WTC11 (cell line): ENCODE data around the gene F13B. TPM values are rescaled to one million over a fixed set of nuclear protein-coding genes. Genes with fewer than 3 reads are reported as not detected.

Source experiments
- ATAC-seq: fragments of 200-7000 bp; cut with Tn5 transposase; 2 replicates; pipeline ENCODE4 v1.10.0; 2021; ENCODE audit warnings: mild to moderate bottlenecking, moderate library complexity
- CTCF ChIA-PET: fragments of 300-600 bp; sonication (Branson Sonifier 250); formaldehyde crosslinking; loops from one replicate; lab custom pipeline; 2021; ENCODE audit warnings: antibody characterized with exemption; lab: Charles Lee
- POLR2A ChIA-PET: fragments of 350-600 bp; sonication (Branson Sonifier 250); formaldehyde crosslinking; loops from one replicate; lab custom pipeline; 2021; ENCODE audit warnings: antibody characterized with exemption; lab: Charles Lee
- DNase-seq: peaks from one replicate; pipeline ENCODE4 v3.0.0; 2021; ENCODE audit warnings: low spot score
- H3K27ac Mint-ChIP-seq: 2 replicates; pipeline ENCODE4 v1.8.0; 2021; ENCODE audit warnings: mixed read lengths
- H3K27me3 Mint-ChIP-seq: 2 replicates; pipeline ENCODE4 v1.8.0; 2021; ENCODE audit warnings: low read depth, mild to moderate bottlenecking, moderate library complexity, mixed read lengths
- H3K36me3 Mint-ChIP-seq: 2 replicates; pipeline ENCODE4 v1.8.0; 2021; ENCODE audit warnings: mixed read lengths
- H3K4me1 Mint-ChIP-seq: 2 replicates; pipeline ENCODE4 v1.8.0; 2022; ENCODE audit warnings: mixed read lengths
- H3K4me3 Mint-ChIP-seq: 2 replicates; pipeline ENCODE4 v1.8.0; 2021; ENCODE audit warnings: mild to moderate bottlenecking, moderate library complexity, mixed read lengths
- H3K9me3 Mint-ChIP-seq: 2 replicates; pipeline ENCODE4 v1.8.0; 2021; ENCODE audit warnings: mixed read lengths
- CREB1 ChIP-seq: sonication (generic); formaldehyde crosslinking; IDR thresholded peaks from 2 replicates; pipeline ENCODE4 v1.8.0; 2023; ENCODE audit warnings: mild to moderate bottlenecking, missing genetic modification reagents
- CREM ChIP-seq: sonication (generic); formaldehyde crosslinking; IDR thresholded peaks from 2 replicates; pipeline ENCODE4 v1.8.1; 2022; ENCODE audit warnings: mild to moderate bottlenecking, missing genetic modification reagents, moderate library complexity
- GABPB1 ChIP-seq: sonication (generic); formaldehyde crosslinking; IDR thresholded peaks from 2 replicates; pipeline ENCODE4 v1.8.1; 2023; ENCODE audit warnings: mild to moderate bottlenecking, missing genetic modification reagents
- JUN ChIP-seq: sonication (generic); formaldehyde crosslinking; IDR thresholded peaks from 2 replicates; pipeline ENCODE4 v1.8.0; 2023; ENCODE audit warnings: mild to moderate bottlenecking, missing genetic modification reagents
- MXD4 ChIP-seq: fragments of 250-450 bp; sonication (Bioruptor Pico); IDR thresholded peaks from 2 replicates; pipeline ENCODE4 v1.8.0; 2021; ENCODE audit warnings: mild to moderate bottlenecking, moderate library complexity, borderline replicate concordance
- SMAD3 ChIP-seq: sonication (generic); formaldehyde crosslinking; IDR thresholded peaks from 2 replicates; pipeline ENCODE4 v1.8.0; 2022; ENCODE audit warnings: missing genetic modification reagents, mild to moderate bottlenecking, borderline replicate concordance
- total RNA-seq: library from RNA; stranded (reverse); gene quantifications from 3 replicates; pipeline ENCODE4 v1.2.3, GENCODE V29; 2021
- TF ChIP-seq, protein P1 (sequence below): sonication (generic); formaldehyde crosslinking; IDR thresholded peaks from 2 replicates; pipeline ENCODE4 v1.8.0; 2023; ENCODE audit warnings: mild to moderate bottlenecking, missing genetic modification reagents
- TF ChIP-seq, protein P2 (sequence below): sonication (generic); formaldehyde crosslinking; IDR thresholded peaks from 2 replicates; pipeline ENCODE4 v1.8.0; 2022; ENCODE audit warnings: mild to moderate bottlenecking, missing genetic modification reagents
- TF ChIP-seq, protein P3 (sequence below): sonication (generic); formaldehyde crosslinking; IDR thresholded peaks from 2 replicates; pipeline ENCODE4 v1.8.0; 2022; ENCODE audit warnings: mild to moderate bottlenecking, missing genetic modification reagents
- TF ChIP-seq, protein P4 (sequence below): sonication (generic); formaldehyde crosslinking; IDR thresholded peaks from 2 replicates; pipeline ENCODE4 v1.8.1; 2023; ENCODE audit warnings: mild to moderate bottlenecking, missing genetic modification reagents, borderline replicate concordance
- TF ChIP-seq, protein P5 (sequence below): fragments of 250-450 bp; sonication (Bioruptor Pico); IDR thresholded peaks from 2 replicates; pipeline ENCODE4 v1.9.0; 2021; ENCODE audit warnings: mild to moderate bottlenecking
- TF ChIP-seq, protein P6 (sequence below): fragments of 250-450 bp; sonication (Bioruptor Pico); IDR thresholded peaks from 2 replicates; pipeline ENCODE4 v1.9.0; 2021; ENCODE audit warnings: mild to moderate bottlenecking, borderline replicate concordance
- TF ChIP-seq, protein P7 (sequence below): sonication (generic); formaldehyde crosslinking; IDR thresholded peaks from 2 replicates; pipeline ENCODE4 v1.8.1; 2022; ENCODE audit warnings: low read depth, missing genetic modification reagents, borderline replicate concordance

Gene F13B
- total RNA-seq, 1 experiment from 2014 or later, result not detected

DNA sequence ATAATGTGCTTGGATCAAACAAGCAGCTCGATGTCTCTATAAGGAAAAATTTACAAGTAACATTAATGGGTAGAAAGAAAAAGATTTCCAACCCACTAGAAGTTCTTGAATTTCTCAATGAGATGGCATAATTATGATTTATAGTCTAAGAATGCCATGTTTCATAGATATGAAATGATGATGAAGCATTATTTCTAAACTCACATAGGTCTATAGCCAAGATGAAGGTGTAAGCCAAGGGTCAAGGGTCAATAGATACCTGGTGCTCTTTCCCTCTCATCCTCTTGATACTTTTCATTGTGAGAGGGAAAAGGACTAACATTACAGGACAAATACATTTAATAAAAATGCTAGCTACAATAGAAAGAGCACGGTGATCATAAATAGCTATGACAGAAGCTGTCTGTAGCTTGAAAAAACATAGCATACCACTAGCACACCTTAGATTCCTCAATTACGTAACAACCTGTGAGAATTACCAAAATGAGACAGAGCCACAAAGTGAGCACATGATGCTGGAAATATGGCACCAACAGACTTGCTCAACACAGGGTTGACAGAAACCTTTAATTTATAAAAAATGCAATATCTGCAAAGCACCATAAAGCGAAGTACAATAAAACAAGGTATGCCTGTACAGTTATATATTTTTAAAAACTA, 26.3 kb upstream of the F13B start (continued):
- TF ChIP-seq, protein P1, sequence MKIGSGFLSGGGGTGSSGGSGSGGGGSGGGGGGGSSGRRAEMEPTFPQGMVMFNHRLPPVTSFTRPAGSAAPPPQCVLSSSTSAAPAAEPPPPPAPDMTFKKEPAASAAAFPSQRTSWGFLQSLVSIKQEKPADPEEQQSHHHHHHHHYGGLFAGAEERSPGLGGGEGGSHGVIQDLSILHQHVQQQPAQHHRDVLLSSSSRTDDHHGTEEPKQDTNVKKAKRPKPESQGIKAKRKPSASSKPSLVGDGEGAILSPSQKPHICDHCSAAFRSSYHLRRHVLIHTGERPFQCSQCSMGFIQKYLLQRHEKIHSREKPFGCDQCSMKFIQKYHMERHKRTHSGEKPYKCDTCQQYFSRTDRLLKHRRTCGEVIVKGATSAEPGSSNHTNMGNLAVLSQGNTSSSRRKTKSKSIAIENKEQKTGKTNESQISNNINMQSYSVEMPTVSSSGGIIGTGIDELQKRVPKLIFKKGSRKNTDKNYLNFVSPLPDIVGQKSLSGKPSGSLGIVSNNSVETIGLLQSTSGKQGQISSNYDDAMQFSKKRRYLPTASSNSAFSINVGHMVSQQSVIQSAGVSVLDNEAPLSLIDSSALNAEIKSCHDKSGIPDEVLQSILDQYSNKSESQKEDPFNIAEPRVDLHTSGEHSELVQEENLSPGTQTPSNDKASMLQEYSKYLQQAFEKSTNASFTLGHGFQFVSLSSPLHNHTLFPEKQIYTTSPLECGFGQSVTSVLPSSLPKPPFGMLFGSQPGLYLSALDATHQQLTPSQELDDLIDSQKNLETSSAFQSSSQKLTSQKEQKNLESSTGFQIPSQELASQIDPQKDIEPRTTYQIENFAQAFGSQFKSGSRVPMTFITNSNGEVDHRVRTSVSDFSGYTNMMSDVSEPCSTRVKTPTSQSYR (CRISPR knock-in tag), result no peak

DNA sequence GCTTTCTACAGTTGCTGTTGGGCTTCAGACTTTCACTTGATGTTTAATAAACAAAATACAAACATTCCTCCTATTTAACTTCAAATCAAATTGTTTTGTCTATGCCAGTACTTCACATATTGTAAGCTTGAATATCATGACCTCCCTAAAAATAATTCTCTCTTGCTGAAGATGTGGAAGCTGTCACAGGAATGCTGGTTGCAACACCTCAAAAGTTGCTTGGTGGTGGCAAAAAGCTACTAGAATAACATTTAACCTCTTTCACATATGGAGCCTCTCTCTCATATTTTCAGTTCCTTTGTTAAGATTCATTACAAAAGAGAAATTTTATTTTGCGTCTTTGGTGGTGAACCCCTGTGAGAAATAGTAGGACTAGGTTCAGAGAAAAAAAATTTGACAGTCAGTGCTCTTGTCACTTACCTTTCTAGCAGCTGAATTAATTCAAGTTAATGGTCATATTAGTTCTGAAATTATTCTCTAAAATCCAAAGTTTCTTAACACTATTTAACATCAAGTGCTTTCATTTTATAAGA, 25.5 kb upstream of the F13B start:
- TF ChIP-seq CREB1 (CRISPR knock-in tag), result no peak
- TF ChIP-seq, protein P2, sequence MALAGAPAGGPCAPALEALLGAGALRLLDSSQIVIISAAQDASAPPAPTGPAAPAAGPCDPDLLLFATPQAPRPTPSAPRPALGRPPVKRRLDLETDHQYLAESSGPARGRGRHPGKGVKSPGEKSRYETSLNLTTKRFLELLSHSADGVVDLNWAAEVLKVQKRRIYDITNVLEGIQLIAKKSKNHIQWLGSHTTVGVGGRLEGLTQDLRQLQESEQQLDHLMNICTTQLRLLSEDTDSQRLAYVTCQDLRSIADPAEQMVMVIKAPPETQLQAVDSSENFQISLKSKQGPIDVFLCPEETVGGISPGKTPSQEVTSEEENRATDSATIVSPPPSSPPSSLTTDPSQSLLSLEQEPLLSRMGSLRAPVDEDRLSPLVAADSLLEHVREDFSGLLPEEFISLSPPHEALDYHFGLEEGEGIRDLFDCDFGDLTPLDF, result no peak
- TF ChIP-seq, protein P3, sequence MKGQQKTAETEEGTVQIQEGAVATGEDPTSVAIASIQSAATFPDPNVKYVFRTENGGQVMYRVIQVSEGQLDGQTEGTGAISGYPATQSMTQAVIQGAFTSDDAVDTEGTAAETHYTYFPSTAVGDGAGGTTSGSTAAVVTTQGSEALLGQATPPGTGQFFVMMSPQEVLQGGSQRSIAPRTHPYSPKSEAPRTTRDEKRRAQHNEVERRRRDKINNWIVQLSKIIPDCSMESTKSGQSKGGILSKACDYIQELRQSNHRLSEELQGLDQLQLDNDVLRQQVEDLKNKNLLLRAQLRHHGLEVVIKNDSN (CRISPR knock-in tag), result no peak
- H3K4me1 Mint-ChIP-seq, result no peaks in the 10 kb centered on the region
- no peaks in the 10 kb centered on the region for H3K9me3 Mint-ChIP-seq
- H3K27ac Mint-ChIP-seq, result no peak overlapping the region
- no peak overlapping the region for H3K4me3 Mint-ChIP-seq
- DNase-seq (no peak), ATAC-seq (no peak)
- ChIA-PET POLR2A (no interaction called here), CTCF (no interaction called here)
- no peaks in the 10 kb centered on the region for H3K27me3 Mint-ChIP-seq
- H3K36me3 Mint-ChIP-seq, result peaks cover 53% of the 10 kb centered on the region

DNA sequence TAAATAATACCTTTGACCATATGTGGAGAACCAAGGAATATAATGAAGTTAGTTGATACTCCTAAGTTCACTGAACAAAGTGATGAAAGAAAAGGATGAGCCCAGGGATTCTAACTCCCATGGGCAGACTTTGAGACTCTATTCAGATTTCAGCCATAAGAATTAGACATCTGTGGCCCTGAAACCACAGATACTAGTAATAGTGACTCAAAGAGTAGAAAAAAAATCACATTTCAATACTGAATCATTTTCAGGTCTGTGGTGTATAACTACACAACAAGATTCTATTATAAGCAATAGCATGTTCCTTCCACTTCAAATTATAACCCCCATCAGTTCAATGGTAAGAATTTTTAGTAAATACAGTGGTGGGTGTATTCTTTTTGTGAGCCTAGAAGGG, 16.4 kb upstream of the F13B start:
- Mint-ChIP-seq H3K9me3 (peaks cover 66% of the 10 kb centered on the region), H3K27me3 (peaks cover 4% of the 10 kb centered on the region; the same call in 1 of the 2 replicates), H3K4me1 (no peaks in the 10 kb centered on the region), H3K27ac (no peak overlapping the region), H3K36me3 (peaks cover 87% of the 10 kb centered on the region), H3K4me3 (no peak overlapping the region)
- no peak for DNase-seq
- CTCF ChIA-PET, result no interaction called here
- POLR2A ChIA-PET, result no interaction called here
- no peak for ATAC-seq
- TF ChIP-seq, protein P4, sequence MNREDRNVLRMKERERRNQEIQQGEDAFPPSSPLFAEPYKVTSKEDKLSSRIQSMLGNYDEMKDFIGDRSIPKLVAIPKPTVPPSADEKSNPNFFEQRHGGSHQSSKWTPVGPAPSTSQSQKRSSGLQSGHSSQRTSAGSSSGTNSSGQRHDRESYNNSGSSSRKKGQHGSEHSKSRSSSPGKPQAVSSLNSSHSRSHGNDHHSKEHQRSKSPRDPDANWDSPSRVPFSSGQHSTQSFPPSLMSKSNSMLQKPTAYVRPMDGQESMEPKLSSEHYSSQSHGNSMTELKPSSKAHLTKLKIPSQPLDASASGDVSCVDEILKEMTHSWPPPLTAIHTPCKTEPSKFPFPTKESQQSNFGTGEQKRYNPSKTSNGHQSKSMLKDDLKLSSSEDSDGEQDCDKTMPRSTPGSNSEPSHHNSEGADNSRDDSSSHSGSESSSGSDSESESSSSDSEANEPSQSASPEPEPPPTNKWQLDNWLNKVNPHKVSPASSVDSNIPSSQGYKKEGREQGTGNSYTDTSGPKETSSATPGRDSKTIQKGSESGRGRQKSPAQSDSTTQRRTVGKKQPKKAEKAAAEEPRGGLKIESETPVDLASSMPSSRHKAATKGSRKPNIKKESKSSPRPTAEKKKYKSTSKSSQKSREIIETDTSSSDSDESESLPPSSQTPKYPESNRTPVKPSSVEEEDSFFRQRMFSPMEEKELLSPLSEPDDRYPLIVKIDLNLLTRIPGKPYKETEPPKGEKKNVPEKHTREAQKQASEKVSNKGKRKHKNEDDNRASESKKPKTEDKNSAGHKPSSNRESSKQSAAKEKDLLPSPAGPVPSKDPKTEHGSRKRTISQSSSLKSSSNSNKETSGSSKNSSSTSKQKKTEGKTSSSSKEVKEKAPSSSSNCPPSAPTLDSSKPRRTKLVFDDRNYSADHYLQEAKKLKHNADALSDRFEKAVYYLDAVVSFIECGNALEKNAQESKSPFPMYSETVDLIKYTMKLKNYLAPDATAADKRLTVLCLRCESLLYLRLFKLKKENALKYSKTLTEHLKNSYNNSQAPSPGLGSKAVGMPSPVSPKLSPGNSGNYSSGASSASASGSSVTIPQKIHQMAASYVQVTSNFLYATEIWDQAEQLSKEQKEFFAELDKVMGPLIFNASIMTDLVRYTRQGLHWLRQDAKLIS (CRISPR knock-in tag), result no peak
- TF ChIP-seq JUN (CRISPR knock-in tag) (no peak), CREM (CRISPR knock-in tag) (no peak), MXD4 (CRISPR knock-in tag) (no peak), SMAD3 (CRISPR knock-in tag) (no peak), GABPB1 (CRISPR knock-in tag) (no peak)
- TF ChIP-seq, protein P5, sequence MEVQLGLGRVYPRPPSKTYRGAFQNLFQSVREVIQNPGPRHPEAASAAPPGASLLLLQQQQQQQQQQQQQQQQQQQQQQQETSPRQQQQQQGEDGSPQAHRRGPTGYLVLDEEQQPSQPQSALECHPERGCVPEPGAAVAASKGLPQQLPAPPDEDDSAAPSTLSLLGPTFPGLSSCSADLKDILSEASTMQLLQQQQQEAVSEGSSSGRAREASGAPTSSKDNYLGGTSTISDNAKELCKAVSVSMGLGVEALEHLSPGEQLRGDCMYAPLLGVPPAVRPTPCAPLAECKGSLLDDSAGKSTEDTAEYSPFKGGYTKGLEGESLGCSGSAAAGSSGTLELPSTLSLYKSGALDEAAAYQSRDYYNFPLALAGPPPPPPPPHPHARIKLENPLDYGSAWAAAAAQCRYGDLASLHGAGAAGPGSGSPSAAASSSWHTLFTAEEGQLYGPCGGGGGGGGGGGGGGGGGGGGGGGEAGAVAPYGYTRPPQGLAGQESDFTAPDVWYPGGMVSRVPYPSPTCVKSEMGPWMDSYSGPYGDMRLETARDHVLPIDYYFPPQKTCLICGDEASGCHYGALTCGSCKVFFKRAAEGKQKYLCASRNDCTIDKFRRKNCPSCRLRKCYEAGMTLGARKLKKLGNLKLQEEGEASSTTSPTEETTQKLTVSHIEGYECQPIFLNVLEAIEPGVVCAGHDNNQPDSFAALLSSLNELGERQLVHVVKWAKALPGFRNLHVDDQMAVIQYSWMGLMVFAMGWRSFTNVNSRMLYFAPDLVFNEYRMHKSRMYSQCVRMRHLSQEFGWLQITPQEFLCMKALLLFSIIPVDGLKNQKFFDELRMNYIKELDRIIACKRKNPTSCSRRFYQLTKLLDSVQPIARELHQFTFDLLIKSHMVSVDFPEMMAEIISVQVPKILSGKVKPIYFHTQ (CRISPR knock-in tag), result no peak
- TF ChIP-seq, protein P6, sequence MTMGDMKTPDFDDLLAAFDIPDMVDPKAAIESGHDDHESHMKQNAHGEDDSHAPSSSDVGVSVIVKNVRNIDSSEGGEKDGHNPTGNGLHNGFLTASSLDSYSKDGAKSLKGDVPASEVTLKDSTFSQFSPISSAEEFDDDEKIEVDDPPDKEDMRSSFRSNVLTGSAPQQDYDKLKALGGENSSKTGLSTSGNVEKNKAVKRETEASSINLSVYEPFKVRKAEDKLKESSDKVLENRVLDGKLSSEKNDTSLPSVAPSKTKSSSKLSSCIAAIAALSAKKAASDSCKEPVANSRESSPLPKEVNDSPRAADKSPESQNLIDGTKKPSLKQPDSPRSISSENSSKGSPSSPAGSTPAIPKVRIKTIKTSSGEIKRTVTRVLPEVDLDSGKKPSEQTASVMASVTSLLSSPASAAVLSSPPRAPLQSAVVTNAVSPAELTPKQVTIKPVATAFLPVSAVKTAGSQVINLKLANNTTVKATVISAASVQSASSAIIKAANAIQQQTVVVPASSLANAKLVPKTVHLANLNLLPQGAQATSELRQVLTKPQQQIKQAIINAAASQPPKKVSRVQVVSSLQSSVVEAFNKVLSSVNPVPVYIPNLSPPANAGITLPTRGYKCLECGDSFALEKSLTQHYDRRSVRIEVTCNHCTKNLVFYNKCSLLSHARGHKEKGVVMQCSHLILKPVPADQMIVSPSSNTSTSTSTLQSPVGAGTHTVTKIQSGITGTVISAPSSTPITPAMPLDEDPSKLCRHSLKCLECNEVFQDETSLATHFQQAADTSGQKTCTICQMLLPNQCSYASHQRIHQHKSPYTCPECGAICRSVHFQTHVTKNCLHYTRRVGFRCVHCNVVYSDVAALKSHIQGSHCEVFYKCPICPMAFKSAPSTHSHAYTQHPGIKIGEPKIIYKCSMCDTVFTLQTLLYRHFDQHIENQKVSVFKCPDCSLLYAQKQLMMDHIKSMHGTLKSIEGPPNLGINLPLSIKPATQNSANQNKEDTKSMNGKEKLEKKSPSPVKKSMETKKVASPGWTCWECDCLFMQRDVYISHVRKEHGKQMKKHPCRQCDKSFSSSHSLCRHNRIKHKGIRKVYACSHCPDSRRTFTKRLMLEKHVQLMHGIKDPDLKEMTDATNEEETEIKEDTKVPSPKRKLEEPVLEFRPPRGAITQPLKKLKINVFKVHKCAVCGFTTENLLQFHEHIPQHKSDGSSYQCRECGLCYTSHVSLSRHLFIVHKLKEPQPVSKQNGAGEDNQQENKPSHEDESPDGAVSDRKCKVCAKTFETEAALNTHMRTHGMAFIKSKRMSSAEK, result no peak
- TF ChIP-seq, protein P7, sequence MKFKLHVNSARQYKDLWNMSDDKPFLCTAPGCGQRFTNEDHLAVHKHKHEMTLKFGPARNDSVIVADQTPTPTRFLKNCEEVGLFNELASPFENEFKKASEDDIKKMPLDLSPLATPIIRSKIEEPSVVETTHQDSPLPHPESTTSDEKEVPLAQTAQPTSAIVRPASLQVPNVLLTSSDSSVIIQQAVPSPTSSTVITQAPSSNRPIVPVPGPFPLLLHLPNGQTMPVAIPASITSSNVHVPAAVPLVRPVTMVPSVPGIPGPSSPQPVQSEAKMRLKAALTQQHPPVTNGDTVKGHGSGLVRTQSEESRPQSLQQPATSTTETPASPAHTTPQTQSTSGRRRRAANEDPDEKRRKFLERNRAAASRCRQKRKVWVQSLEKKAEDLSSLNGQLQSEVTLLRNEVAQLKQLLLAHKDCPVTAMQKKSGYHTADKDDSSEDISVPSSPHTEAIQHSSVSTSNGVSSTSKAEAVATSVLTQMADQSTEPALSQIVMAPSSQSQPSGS (CRISPR knock-in tag), result no peak
